HG03159 (cell line): Measurements from ENCODE around the gene MAP2K3.

ENCODE experiments used
- ATAC-seq: cut with Tn5 transposase; IDR thresholded peaks from one replicate; pipeline ENCODE4 v1.9.1; 2021; ENCODE audit warnings: mild to moderate bottlenecking, moderate library complexity; ENCODE audit not compliant: unreplicated experiment

MAP2K3 gene

GRCh38 chr17:21282231-21282630, 2.3 kb upstream of the MAP2K3 start:
- ATAC-seq, result no peak

- ATAC-seq, result no peak
These were observed 1.7 kb upstream of the MAP2K3 start for GRCh38 chr17:21282850-21283249.

- peak; percentile 10 for ATAC-seq
These were observed 811 bp upstream of the MAP2K3 start for GRCh38 chr17:21283482-21284318.

GRCh38 chr17:21285164-21286065, 904 bp downstream of the MAP2K3 start:
- ATAC-seq, result no peak

GRCh38 chr17:21286066-21286770, 1.7 kb downstream of the MAP2K3 start:
- no peak for ATAC-seq

- no peak for ATAC-seq
These were observed 2.6 kb downstream of the MAP2K3 start for GRCh38 chr17:21286909-21287702.

- peak; percentile 37 for ATAC-seq
These were observed 3.4 kb downstream of the MAP2K3 start for GRCh38 chr17:21287703-21288449.

GRCh38 chr17:21288571-21289017, 4.1 kb downstream of the MAP2K3 start:
- peak; percentile 11 for ATAC-seq

GRCh38 chr17:21289175-21289901, 4.8 kb downstream of the MAP2K3 start:
- ATAC-seq, result no peak

GRCh38 chr17:21289902-21290571, 5.5 kb downstream of the MAP2K3 start:
- ATAC-seq, result no peak

- no peak for ATAC-seq
These were observed 6.8 kb downstream of the MAP2K3 start for GRCh38 chr17:21291357-21291756.

GRCh38 chr17:21291862-21292261, 7.4 kb downstream of the MAP2K3 start:
- ATAC-seq, result no peak

- no peak for ATAC-seq
These were observed 8.6 kb downstream of the MAP2K3 start for GRCh38 chr17:21292867-21293830.

GRCh38 chr17:21293831-21294210, 9.3 kb downstream of the MAP2K3 start:
- ATAC-seq, result no peak

- ATAC-seq, result no peak
These were observed 10.0 kb downstream of the MAP2K3 start for GRCh38 chr17:21294321-21295035.

GRCh38 chr17:21295036-21295952, 10.8 kb downstream of the MAP2K3 start:
- no peak for ATAC-seq
